Measurements from ENCODE around the gene DLX3. TPM values are rescaled to one million over a fixed set of nuclear protein-coding genes. Genes with fewer than 3 reads are reported as not detected.

Gene DLX3
- total and polyA plus RNA-seq, 2 of the 8 experiments (the other 6 are each of a cell fraction or from before 2014, with no cell fraction given): 0.15 to 0.20 TPM

GRCh38 chr17:50037321-50038107 lies 42.5 kb upstream of the DLX3 start:
- no peak overlapping the region; the same call in 1 of the 2 replicates for H2BK12ac ChIP-seq (ENCODE audit: low read depth, low read length)
- H2AK5ac ChIP-seq (ENCODE audit: low read depth, low read length): no peak overlapping the region
- no peak overlapping the region for H2AFZ ChIP-seq (ENCODE audit: low read length)
- H3K4me1 ChIP-seq (replicated peaks in 1 of 4; ENCODE audit: control insufficient read depth in 3 of 4, insufficient read depth in 4 of 4, low read length in 3 of 4): peaks cover 0 to 9% (median 0%) of the 10 kb centered on the region in 4 experiments; a peak in 3 of 7 replicates
- no peak overlapping the region for H3K14ac ChIP-seq (ENCODE audit: insufficient read length)
- CTCF ChIA-PET (ENCODE audit: partially characterized antibody): interaction anchor here (1.1 to 2.7 kb wide), 4 partner anchors 8 to 50 kb away, joined by 3 to 13 read pairs (median 12); no protein-coding TSS in a partner anchor
- no peak overlapping the region for H4K5ac ChIP-seq (ENCODE audit: insufficient read length, low read depth, low read length)
- no peak overlapping the region; the same call in 1 of the 2 replicates for H4K8ac ChIP-seq (ENCODE audit: extremely low read depth, insufficient read depth, low read length)
- no peaks in the 10 kb centered on the region; a peak in 1 of 7 replicates for H3K27me3 ChIP-seq (replicated peaks in 1 of 4; ENCODE audit: control insufficient read depth in 3 of 4, extremely low read depth in 1 of 4, insufficient read depth in 3 of 4, low read length in 3 of 4)
- no peak overlapping the region for H2BK20ac ChIP-seq (ENCODE audit: low read length)
- H3K23ac ChIP-seq (ENCODE audit: insufficient read length): no peak overlapping the region
- no peak overlapping the region for H3K18ac ChIP-seq (ENCODE audit: extremely low read depth, low read length)
- no peaks in the 10 kb centered on the region for H3K79me2 ChIP-seq (ENCODE audit: control insufficient read depth in 1 of 2, insufficient read depth in 2 of 2, low read length in 2 of 2)
- H2BK5ac ChIP-seq (ENCODE audit: low read depth, low read length): no peak overlapping the region
- H3K4me2 ChIP-seq (ENCODE audit: insufficient read depth in 1 of 2, low read depth in 2 of 2, low read length in 2 of 2): no peak overlapping the region
- no peak overlapping the region for H3K56ac ChIP-seq (replicated peaks; ENCODE audit: insufficient read length, low read depth, low read length)
- no peaks in the 10 kb centered on the region for H3K36me3 ChIP-seq (ENCODE audit: control insufficient read depth in 2 of 4, insufficient read depth in 4 of 4, low read length in 3 of 4)
- H3K9ac ChIP-seq (replicated peaks in 1 of 4; ENCODE audit: extremely low read depth in 1 of 4, low read depth in 3 of 4, low read length in 3 of 4): no peak overlapping the region
- H4K20me1 ChIP-seq (replicated peaks in 1 of 2; ENCODE audit: control insufficient read depth in 1 of 2, insufficient read depth in 2 of 2, low read length in 2 of 2): no peaks in the 10 kb centered on the region
- no peaks in the 10 kb centered on the region for H3K9me3 ChIP-seq (ENCODE audit: insufficient read depth in 2 of 2, low read depth in 1 of 2, low read length in 1 of 2)
- H2BK15ac ChIP-seq (ENCODE audit: low read length): no peak overlapping the region
- 81% methylated on average over 14 of the region's 14 CpGs; no CpG with 5 or more reads in 1 of the 2 experiments for WGBS, 2 experiments (ENCODE audit: extremely low coverage in 1 of 2, insufficient coverage in 1 of 2, insufficient read length in 1 of 2, insufficient replicate concordance in 2 of 2, low coverage in 1 of 2, low lambda C conversion rate in 2 of 2, missing lambda C conversion rate in 1 of 2)
- no peak overlapping the region for H4K91ac ChIP-seq (replicated peaks; ENCODE audit: insufficient read length, low read length)
- FAIRE-seq: no peak
- H3K27ac ChIP-seq (ENCODE audit: low read depth, low read length): no peak overlapping the region
- no peak overlapping the region for H3K4me3 ChIP-seq (ENCODE audit: extremely low read depth in 1 of 4, insufficient read depth in 2 of 4, low read depth in 3 of 4, low read length in 4 of 4)
- H3K79me1 ChIP-seq (ENCODE audit: low read depth, low read length): no peaks in the 10 kb centered on the region
- no peak overlapping the region for H3K4ac ChIP-seq (replicated peaks; ENCODE audit: insufficient read length, low read depth, low read length)
- H2BK120ac ChIP-seq (replicated peaks; ENCODE audit: low read depth, low read length): no peak overlapping the region
- no peaks in the 10 kb centered on the region for H3K23me2 ChIP-seq (ENCODE audit: low read depth, low read length)
- DNase-seq (ENCODE audit: low read depth in 1 of 2, low spot score in 2 of 2): no peak
- POLR2A ChIA-PET (ENCODE audit: partially characterized antibody): interaction anchor here (1.0 kb wide), 1 partner anchor 9 kb away, joined by 4 read pairs; no protein-coding TSS in a partner anchor
- TF ChIP-seq ATF2 (IDR thresholded peaks at IDR 0.05; ENCODE audit: low read length) (no peak), SUZ12 (IDR thresholded peaks at IDR 0.05; ENCODE audit: low read length) (no peak), POLR2A (IDR thresholded peaks at IDR 0.05; ENCODE audit: control extremely low read depth in 1 of 2, low read depth in 2 of 2, low read length in 2 of 2) (no peak), BCL11A (IDR thresholded peaks at IDR 0.05; ENCODE audit: low read depth in 2 of 2, low read length in 2 of 2) (no peak), SAP30 (IDR thresholded peaks at IDR 0.05; ENCODE audit: insufficient read depth, insufficient replicate concordance, low read length) (no peak), CBX5 (IDR thresholded peaks at IDR 0.05; ENCODE audit: low read depth, low read length) (no peak), CHD2 (IDR thresholded peaks at IDR 0.05; ENCODE audit: low read length) (no peak), EP300 (IDR thresholded peaks at IDR 0.05; ENCODE audit: borderline replicate concordance in 1 of 2, low read depth in 2 of 2, low read length in 2 of 2) (no peak), BACH1 (IDR thresholded peaks at IDR 0.05; ENCODE audit: low read length) (no peak)
- TF ChIP-seq, protein P1, sequence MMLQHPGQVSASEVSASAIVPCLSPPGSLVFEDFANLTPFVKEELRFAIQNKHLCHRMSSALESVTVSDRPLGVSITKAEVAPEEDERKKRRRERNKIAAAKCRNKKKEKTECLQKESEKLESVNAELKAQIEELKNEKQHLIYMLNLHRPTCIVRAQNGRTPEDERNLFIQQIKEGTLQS (IDR thresholded peaks at IDR 0.05; ENCODE audit: insufficient read depth, low read depth, low read length): no peak
